Erythroblast (primary cell): ENCODE results near the gene PWWP2B.
"Not testable (repeated sequence)": the region's sequence is repeated elsewhere in the genome, so short reads cannot be mapped to it uniquely, and the experiment has no call there.

ENCODE experiments used
- GATA1 ChIP-seq: IDR thresholded peaks from 2 replicates; pipeline ENCODE4 v1.6.1; 2011; ENCODE audit warnings: low read depth, mild to moderate bottlenecking, control low read depth, low read length, moderate library complexity
- POLR2A ChIP-seq: IDR thresholded peaks from 2 replicates; pipeline ENCODE4 v1.6.1; 2011; ENCODE audit warnings: mild to moderate bottlenecking, low read length

- not testable (repeated sequence) for TF ChIP-seq POLR2A, GATA1
Measured at GRCh38 chr10:132435320-132435719, 38.3 kb downstream of the PWWP2B start.
